Astrocyte (in vitro differentiated cells and primary cell): ENCODE data around the gene OR10V1. TPM values are rescaled to one million over a fixed set of nuclear protein-coding genes. Genes with fewer than 3 reads are reported as not detected.

Experiments used
- DNase-seq: peaks from one replicate; pipeline ENCODE4 v3.0.0-alpha.2; 2010; ENCODE audit warnings: low read depth
- FAIRE-seq: peaks from 2 replicates; lab custom pipeline; 2011; peaks lifted over from hg19 to GRCh38; lab: Jason Lieb, UNC
- H2AFZ ChIP-seq: 2 replicates; pipeline ENCODE4 v1.6.0; 2012; ENCODE audit warnings: low read depth, low read length, inconsistent platforms
- H3K27ac ChIP-seq: 2 replicates; pipeline ENCODE4 v1.5.1; 2011; ENCODE audit warnings: low read depth, low read length, inconsistent platforms
- H3K27me3 ChIP-seq: 2 replicates; pipeline ENCODE4 v1.6.0; 2011; ENCODE audit warnings: low read length, inconsistent platforms; ENCODE audit not compliant: insufficient read depth
- H3K36me3 ChIP-seq: 2 replicates; pipeline ENCODE4 v1.5.1; 2011; ENCODE audit warnings: low read length, inconsistent platforms; ENCODE audit not compliant: insufficient read depth
- H3K4me1 ChIP-seq: 2 replicates; pipeline ENCODE4 v1.5.1; 2011; ENCODE audit warnings: low read length, inconsistent platforms; ENCODE audit not compliant: insufficient read depth
- H3K4me2 ChIP-seq: 2 replicates; pipeline ENCODE4 v1.6.0; 2012; ENCODE audit warnings: low read length, inconsistent platforms
- H3K4me3 ChIP-seq: 2 replicates; pipeline ENCODE4 v1.5.1; 2011; ENCODE audit warnings: low read depth, mild to moderate bottlenecking, low read length, inconsistent platforms; ENCODE audit not compliant: insufficient read depth
- H3K79me2 ChIP-seq: 2 replicates; pipeline ENCODE4 v1.6.0; 2012; ENCODE audit warnings: mild to moderate bottlenecking, low read length, inconsistent platforms; ENCODE audit not compliant: insufficient read depth
- H3K9ac ChIP-seq: 2 replicates; pipeline ENCODE4 v1.6.0; 2012; ENCODE audit warnings: mild to moderate bottlenecking, low read length, inconsistent platforms
- H3K9me3 ChIP-seq: 2 replicates; pipeline ENCODE4 v1.5.1; 2012; ENCODE audit warnings: low read depth, mild to moderate bottlenecking, low read length, inconsistent platforms; ENCODE audit not compliant: insufficient read depth
- H4K20me1 ChIP-seq: 2 replicates; pipeline ENCODE4 v1.6.0; 2012; ENCODE audit warnings: low read length, inconsistent platforms; ENCODE audit not compliant: insufficient read depth
- H3K27ac Mint-ChIP-seq: one replicate; pipeline ENCODE4 v1.8.0; 2021; ENCODE audit warnings: mild to moderate bottlenecking, mixed read lengths; ENCODE audit not compliant: unreplicated experiment
- H3K27me3 Mint-ChIP-seq: one replicate; pipeline ENCODE4 v1.8.0; 2021; ENCODE audit warnings: low read depth, mixed read lengths; ENCODE audit not compliant: unreplicated experiment
- H3K36me3 Mint-ChIP-seq: one replicate; pipeline ENCODE4 v1.8.0; 2021; ENCODE audit warnings: low read depth, mixed read lengths; ENCODE audit not compliant: unreplicated experiment
- H3K4me1 Mint-ChIP-seq: one replicate; pipeline ENCODE4 v1.8.0; 2021; ENCODE audit warnings: low read depth, mixed read lengths; ENCODE audit not compliant: unreplicated experiment
- H3K4me3 Mint-ChIP-seq: one replicate; pipeline ENCODE4 v1.8.0; 2021; ENCODE audit warnings: mild to moderate bottlenecking, moderate library complexity, mixed read lengths; ENCODE audit not compliant: unreplicated experiment
- H3K9me3 Mint-ChIP-seq: one replicate; pipeline ENCODE4 v1.8.0; 2021; ENCODE audit warnings: mild to moderate bottlenecking, mixed read lengths; ENCODE audit not compliant: unreplicated experiment
- CTCF ChIP-seq: IDR thresholded peaks from 2 replicates; pipeline ENCODE4 v1.5.1; 2011; ENCODE audit warnings: low read depth, mild to moderate bottlenecking, inconsistent platforms, low read length, moderate library complexity; ENCODE audit not compliant: insufficient read depth
- EZH2 ChIP-seq: IDR thresholded peaks from 2 replicates; pipeline ENCODE4 v1.6.1; 2012; ENCODE audit warnings: mild to moderate bottlenecking, low read length, inconsistent platforms; ENCODE audit not compliant: insufficient read depth
- total RNA-seq: library from RNA; stranded (reverse); gene quantifications from 2 replicates; pipeline ENCODE4 v1.2.1, GENCODE V29; 2021

Gene OR10V1
- total RNA-seq, 1 donor from 2014 or later = not detected

GRCh38 chr11:59753650-59754493, 40.2 kb upstream of the OR10V1 start:
- H3K9me3 Mint-ChIP-seq = no peaks in the 10 kb centered on the region

GRCh38 chr11:59746111-59746510, 32.5 kb upstream of the OR10V1 start:
- peaks cover 2% of the 10 kb centered on the region for H3K4me1 Mint-ChIP-seq
- H4K20me1 ChIP-seq = no peaks in the 10 kb centered on the region
- peaks cover 4% of the 10 kb centered on the region for H3K36me3 Mint-ChIP-seq
- H3K27me3 ChIP-seq = peaks cover 5% of the 10 kb centered on the region
- no peak overlapping the region for H3K9ac ChIP-seq
- H2AFZ ChIP-seq = no peak overlapping the region
- no peaks in the 10 kb centered on the region for H3K79me2 ChIP-seq
- DNase-seq (no peak), FAIRE-seq (no peak)
- H3K36me3 ChIP-seq = no peaks in the 10 kb centered on the region
- no peaks in the 10 kb centered on the region for H3K4me1 ChIP-seq
- no peak overlapping the region for H3K4me2 ChIP-seq
- no peaks in the 10 kb centered on the region for H3K9me3 ChIP-seq
- H3K9me3 Mint-ChIP-seq = no peaks in the 10 kb centered on the region
- no peak overlapping the region for H3K27ac ChIP-seq
- no peak overlapping the region for H3K27ac Mint-ChIP-seq
- no peak overlapping the region for H3K4me3 Mint-ChIP-seq
- no peak overlapping the region for H3K4me3 ChIP-seq
- TF ChIP-seq EZH2 (no peak), CTCF (no peak)
- no peaks in the 10 kb centered on the region for H3K27me3 Mint-ChIP-seq

More at GRCh38 chr11:59753650-59754493, 40.2 kb upstream of the OR10V1 start:
- H2AFZ ChIP-seq = peak overlapping the region; percentile 89
- Mint-ChIP-seq H3K27ac (peak overlapping the region; percentile 96), H3K4me3 (peak overlapping the region; percentile 99), H3K27me3 (no peaks in the 10 kb centered on the region), H3K4me1 (peaks cover 10% of the 10 kb centered on the region), H3K36me3 (peaks cover 6% of the 10 kb centered on the region)
- peaks cover 26% of the 10 kb centered on the region for H4K20me1 ChIP-seq
- H3K27me3 ChIP-seq = no peaks in the 10 kb centered on the region
- peak overlapping the region; percentile 99 for H3K4me2 ChIP-seq
- no peaks in the 10 kb centered on the region for H3K36me3 ChIP-seq
- peak; percentile 29 for DNase-seq
- H3K27ac ChIP-seq = no peak overlapping the region
- H3K79me2 ChIP-seq = peaks cover 18% of the 10 kb centered on the region
- TF ChIP-seq CTCF (peak; percentile 89), EZH2 (no peak)
- peaks cover 20% of the 10 kb centered on the region for H3K4me1 ChIP-seq
- no peak for FAIRE-seq
- H3K4me3 ChIP-seq = peak overlapping the region; percentile 83
- H3K9ac ChIP-seq = peak overlapping the region; percentile 83
- H3K9me3 ChIP-seq = no peaks in the 10 kb centered on the region
